HG03439 (cell line): ENCODE measurements around the gene EXOC3L2.
"Not testable (repeated sequence)": the region's sequence is repeated elsewhere in the genome, so short reads cannot be mapped to it uniquely, and the experiment has no call there.

Experiments
- ATAC-seq: cut with Tn5 transposase; IDR thresholded peaks from one replicate; pipeline ENCODE4 v1.9.1; 2021; ENCODE audit warnings: mild to moderate bottlenecking, moderate library complexity; ENCODE audit not compliant: unreplicated experiment

EXOC3L2 gene

DNA sequence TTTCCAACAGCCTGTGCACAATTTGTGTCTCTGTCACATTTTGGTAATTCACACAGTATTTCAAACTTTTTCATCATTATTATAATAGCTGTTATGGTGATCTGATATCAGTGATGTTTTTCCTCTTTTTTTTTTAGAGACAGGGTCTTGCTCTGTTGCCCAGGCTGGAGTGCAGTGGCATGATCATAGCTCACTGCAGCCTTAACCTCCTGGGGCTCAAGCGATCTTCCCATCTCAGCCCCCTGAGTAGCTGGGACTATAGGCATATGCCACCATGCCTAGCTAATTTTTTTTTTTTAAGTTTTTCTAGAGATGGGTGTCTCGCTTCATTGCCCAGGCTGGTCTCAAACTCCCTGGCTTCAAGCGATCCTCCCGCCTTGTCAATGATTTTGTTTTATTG lies 11.6 kb upstream of the EXOC3L2 start:
- ATAC-seq, result no peak

GRCh38 chr19:45255611-45256157 lies 10.5 kb upstream of the EXOC3L2 start:
- ATAC-seq, result no peak

DNA sequence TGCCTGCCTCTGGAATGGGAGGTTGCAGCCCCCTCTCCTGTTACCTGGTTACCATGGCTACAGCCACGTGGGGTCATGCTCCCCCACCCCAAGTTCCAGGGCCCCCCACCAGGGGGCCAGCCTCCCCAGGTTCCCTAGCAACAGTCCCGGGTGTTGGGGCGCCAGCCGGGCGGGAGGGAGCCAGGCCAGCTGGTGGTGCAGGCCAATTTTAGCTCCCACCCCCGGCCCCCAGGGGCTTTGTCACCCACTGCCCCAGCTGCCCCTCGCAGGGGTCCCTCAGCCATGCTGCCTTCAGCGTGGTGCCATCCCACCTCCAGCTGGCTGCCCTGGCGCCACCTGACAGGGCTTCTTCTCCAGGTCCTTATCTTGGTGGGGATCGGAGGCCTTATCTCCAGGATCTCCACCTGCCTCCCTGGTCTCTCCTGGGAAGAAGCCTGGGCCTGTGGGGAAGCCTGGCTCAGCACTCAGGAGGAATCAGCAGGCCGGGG lies 8.9 kb upstream of the EXOC3L2 start:
- no peak for ATAC-seq

GRCh38 chr19:45253396-45254027 lies 8.3 kb upstream of the EXOC3L2 start:
- no peak for ATAC-seq

- no peak for ATAC-seq
Measured at GRCh38 chr19:45251452-45252354, 6.5 kb upstream of the EXOC3L2 start.

GRCh38 chr19:45250832-45251451 lies 5.7 kb upstream of the EXOC3L2 start, which contains the start of gene MARK4:
TSS of gene MARK4 (plus strand) at chr19:45251271. CDS start at chr19:45251589, 318 bp downstream.
- ATAC-seq, result no peak

GRCh38 chr19:45250216-45250831 lies 5.1 kb upstream of the EXOC3L2 start:
- ATAC-seq, result no peak

DNA sequence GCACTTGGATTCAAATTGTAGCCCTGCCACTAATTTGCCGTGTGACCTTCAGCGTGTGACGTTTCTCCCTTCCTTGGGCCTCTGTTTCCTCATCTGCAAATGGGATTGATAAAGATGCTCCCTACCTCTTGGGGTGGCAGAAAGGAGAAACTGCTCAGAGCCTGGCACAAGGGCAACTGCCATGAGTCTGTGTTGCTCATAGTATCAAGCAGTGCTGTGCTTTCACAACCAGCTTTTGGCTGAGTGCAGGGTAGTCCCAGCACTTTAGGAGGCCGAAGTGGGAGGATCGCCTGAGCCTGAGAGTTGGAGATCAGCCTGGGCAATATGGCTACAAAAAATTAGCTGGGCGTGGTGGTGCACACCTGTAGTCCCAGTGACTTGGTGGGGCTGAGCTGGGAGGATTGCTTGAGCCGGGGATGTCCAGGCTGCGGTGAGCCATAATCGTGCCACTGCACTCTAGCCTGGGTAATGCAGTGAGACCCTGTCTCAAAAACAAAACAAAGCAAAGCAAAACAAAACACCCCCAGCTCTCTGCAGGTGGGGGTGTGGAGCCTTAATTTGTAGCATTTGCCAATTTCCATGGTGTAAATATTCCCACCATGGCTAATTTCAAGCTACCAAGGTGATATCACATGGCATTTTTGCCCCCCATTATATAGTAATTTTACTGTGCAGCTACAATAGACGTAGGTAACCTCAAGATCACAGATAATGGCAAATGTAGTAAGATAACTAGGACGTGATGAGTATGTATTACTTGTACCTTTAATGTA lies 4.2 kb upstream of the EXOC3L2 start:
- ATAC-seq, result no peak

DNA sequence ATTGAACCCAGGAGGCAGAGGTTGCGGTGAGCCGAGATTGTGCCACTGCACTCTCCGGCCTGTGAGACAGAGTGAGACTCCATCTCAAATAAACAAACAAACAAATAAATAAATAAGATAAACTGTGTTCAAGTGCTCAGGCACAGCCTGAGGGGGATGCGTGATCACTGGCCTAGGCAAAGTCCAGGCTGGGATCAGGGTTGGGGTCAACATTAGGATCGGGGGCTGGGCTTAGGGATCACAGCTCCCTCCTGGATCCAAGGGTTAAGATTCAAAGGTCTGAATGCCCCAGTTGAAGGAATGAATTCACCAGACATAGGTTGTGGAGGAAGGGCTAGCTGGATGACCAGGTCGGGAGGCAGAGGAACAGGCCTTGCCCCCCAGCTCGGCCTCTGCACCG lies 1.9 kb upstream of the EXOC3L2 start:
- ATAC-seq, result no peak

- no peak for ATAC-seq
Measured at GRCh38 chr19:45245826-45246225, 619 bp upstream of the EXOC3L2 start.

DNA sequence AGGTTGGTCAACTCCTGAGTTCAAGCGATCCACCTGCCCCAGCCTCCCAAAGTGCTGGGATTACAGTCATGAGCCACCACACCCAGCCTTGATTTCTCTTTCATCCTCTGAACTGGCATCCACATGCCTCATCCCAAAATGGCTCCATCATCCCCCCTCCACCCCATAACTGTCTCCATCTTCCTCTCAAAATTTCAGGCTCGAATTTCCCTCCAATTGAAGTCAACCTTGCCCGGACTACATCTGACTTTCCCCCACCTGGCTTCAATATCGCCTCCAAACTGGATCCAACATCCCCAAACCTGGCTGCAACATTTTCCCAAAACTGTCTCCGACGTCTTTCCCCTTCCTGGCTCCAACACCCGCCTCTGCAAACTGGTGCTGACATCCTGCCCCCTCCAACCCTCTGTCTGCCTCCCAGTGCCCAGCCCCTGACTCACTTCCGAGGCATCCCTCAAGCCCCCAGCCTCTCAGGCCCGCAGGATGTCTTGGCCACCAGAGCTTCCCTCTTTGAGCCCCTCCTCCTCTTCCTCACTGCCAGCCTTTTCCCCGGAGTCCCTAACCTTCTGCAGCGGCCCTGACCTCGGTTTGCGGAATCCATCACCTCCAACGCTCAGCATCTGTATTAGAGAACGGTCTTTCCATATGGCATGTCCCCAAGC lies 943 bp downstream of the EXOC3L2 start:
- no peak for ATAC-seq

GRCh38 chr19:45243144-45243732 lies 2.0 kb downstream of the EXOC3L2 start:
- ATAC-seq, result no peak

DNA sequence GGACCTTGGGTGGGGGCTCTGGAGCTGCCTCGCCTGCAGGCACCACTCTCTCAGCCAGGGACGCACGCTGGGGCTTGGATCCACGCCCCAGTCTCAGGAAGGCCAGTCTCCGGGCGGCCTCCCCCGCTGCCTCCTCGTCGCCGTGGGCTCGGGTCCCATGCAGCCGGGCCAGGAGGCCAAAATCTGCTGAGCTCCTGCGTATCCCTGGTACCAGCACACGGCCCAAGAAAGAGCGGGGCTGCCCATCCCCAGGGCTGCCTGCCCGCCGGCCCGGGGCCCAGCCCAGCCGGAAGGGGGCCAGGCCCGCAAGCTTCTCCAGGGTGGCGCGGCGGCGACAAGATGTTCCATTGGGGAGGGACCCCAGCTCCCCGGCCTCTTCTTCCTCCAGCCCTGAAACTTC lies 6.7 kb downstream of the EXOC3L2 start:
- no peak for ATAC-seq

DNA sequence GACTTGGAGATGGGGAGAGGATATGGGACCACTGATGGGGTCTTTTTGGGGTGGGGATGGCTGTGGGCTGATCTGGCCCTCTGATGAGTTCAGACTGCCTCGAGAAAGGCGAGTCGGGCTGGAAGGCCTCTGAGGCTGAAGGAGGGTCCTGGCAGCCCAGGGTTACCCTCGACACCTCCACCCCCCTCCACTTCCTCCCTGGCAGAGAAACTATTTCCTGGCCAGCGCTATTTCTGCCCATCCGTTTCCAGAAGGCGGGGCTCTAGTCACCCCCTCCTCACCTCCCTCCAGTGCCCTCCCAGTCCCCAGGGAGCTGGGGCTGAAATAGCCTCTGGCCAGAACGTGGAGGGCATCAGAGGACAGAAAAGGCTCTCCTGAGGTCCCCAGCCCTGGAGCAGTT lies 9.7 kb downstream of the EXOC3L2 start:
- ATAC-seq, result no peak

- ATAC-seq, result no peak
Measured at GRCh38 chr19:45234089-45234869, 10.9 kb downstream of the EXOC3L2 start.

- no peak for ATAC-seq
Measured at GRCh38 chr19:45231891-45232290, 13.3 kb downstream of the EXOC3L2 start.

DNA sequence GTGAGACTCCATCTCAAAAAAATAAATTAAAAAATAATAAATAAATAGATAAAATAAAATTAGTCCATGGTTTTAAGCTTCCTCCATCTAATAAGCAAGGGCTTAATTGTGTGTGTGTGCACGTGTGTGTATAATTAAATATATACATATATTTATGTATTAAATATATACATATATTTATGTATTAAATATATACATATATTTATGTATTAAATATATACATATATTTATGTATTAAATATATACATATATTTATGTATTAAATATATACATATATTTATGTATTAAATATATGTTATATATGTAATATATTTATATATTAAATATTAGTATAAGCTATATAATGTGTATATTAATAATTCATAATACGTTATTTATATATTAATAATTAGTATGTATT lies 16.2 kb downstream of the EXOC3L2 start:
- ATAC-seq, result not testable (repeated sequence)

- ATAC-seq, result no peak
Measured at GRCh38 chr19:45224645-45225044, 20.6 kb downstream of the EXOC3L2 start.
